UCSD-AML1 (cell line): ENCODE measurements around the gene CACHD1.

ENCODE experiments used
- DNase-seq: peaks from one replicate; lab custom pipeline; 2025; ENCODE audit not compliant: unreplicated experiment; lab: John Stamatoyannopoulos, UW

CACHD1 gene

DNA sequence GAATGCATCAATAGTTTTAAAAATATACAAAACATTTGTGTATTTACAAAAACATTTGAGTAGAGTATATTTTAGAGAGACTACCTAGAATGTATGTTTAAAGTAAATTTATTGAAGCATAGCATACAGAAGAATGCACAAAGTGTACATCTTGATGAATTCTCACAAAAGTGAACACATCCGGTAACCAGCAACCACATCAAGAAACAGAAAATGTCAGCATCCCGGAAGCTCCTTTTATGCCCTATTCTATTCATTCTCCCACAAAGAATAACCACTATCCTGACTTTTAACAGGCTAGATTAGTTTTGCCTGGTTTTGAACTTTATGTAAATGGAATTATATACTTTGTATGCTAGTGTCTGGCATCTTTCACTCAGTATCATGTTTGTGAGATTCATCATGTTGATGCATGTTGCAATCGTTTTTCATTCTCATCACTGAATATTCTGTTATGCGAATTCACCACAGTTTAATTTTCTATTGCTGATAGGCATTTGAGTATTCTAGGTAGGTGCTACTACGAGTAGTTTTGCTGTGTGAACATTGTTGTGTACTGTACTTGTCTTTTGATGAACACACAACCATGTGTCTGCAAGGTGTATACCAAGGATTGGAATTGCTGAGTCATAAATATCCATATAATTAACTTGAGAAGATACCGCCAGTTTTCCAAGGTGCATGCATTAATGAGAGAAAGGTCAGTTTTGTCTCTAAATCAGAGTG lies 75.4 kb downstream of the CACHD1 start:
- DNase-seq = no peak

GRCh38 chr1:64546013-64546412 lies 76.1 kb downstream of the CACHD1 start:
- DNase-seq = no peak

DNA sequence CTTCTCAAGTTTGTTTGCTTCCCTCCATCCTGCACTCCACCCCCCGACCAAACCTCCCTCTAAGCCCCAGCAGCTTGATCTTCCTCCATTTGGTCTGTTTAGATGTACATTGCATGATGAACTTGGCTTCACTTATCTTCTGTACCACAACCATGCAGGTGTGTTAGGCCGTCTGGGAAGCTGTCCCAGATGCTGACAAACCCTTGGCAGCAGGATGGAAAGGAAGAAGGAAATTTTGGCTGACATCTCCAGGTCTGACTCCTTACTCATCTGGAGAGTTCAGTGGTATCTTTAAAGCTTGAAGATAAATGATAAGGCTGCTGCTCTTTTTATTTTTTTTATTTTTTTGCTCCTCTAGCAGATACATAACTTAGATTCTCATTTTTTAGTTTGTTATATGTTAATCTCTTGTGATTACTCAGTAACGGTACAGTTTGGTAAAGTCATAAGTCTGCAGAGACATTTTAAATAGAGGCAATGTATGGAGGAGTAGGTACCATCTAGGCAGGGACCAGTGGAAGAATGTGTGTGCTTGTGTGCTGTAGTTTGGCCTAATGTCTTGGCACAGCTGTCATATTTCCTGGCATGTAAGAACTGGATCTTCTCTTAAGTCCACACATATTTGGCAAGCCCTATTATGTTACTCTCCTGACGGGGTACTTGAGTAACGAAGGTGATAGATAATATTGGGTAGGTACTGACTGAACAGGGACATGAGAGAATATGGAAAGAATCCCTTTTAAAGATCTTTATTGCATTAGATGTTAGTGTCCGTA lies 79.7 kb downstream of the CACHD1 start:
- DNase-seq = no peak

- no peak for DNase-seq
Observed at GRCh38 chr1:64550510-64550909, 80.6 kb downstream of the CACHD1 start.

- DNase-seq = no peak
Observed at GRCh38 chr1:64550946-64551605, 81.1 kb downstream of the CACHD1 start.

DNA sequence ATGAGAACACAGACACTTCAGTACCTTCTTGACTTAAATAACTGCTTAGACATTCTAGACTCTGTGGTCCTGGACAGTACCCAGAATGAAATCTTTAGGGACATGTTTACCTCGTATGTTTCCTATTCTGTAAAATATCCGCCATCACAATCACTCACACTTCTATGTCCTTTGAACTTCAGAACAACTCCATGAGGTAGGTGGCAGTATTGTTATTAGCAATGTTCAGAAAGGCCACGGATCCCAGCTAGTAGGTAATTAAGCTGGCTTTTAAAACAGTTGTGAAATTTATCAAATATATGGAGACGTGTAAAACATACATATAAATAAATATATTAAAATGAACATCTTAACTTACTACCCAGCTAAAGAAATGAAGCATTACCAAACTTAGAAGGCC lies 83.4 kb downstream of the CACHD1 start:
- DNase-seq = no peak

GRCh38 chr1:64555947-64556346 lies 86.0 kb downstream of the CACHD1 start:
- no peak for DNase-seq

DNA sequence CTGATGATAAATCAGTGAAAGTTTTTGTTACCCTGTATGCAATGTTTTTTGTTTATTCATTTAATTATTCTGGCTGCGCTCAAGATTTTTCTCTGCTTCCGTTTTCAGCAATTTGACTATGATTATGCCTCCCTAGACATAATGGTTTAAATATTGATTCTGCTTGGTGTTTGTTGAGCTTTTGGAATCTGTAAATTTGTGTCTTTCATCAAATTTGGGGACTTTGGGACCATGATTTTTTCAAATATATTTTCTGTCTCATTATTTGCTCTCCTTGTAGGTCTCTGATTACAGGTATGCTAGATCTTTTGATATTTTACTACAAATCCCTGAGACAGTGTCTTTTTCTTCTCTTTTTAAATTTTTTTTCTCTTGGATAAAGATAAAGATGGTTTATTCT lies 92.1 kb downstream of the CACHD1 start:
- no peak for DNase-seq

DNA sequence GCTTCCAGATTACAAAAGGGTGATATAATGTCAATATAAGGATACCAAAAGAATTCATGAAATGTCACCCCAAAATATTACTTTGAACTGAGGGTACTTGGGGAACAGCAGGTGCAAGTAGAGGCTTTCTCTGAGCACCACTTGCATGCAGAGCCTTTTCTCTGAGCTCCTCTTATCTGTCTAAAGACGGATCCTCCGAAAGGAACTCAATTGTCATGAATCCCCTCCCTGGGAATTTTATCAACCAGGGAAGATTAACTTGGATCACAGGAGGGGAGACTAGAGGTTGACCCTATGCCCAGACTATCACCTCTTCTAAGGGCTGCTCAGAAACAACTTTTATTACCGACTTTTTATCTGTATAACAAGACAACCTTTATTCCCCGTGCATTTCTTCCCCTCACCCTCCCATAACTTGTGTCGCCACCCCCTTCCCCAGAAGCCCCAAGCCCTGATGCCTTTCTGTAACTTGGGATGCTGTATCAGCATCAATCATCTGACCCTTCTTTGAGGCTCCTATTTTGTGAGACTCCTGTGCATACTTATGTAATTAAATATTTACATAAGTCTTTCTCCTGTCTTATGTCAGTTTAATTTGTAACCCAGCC lies 94.1 kb downstream of the CACHD1 start:
- no peak for DNase-seq

GRCh38 chr1:64564891-64565290 lies 95.0 kb downstream of the CACHD1 start:
- no peak for DNase-seq

DNA sequence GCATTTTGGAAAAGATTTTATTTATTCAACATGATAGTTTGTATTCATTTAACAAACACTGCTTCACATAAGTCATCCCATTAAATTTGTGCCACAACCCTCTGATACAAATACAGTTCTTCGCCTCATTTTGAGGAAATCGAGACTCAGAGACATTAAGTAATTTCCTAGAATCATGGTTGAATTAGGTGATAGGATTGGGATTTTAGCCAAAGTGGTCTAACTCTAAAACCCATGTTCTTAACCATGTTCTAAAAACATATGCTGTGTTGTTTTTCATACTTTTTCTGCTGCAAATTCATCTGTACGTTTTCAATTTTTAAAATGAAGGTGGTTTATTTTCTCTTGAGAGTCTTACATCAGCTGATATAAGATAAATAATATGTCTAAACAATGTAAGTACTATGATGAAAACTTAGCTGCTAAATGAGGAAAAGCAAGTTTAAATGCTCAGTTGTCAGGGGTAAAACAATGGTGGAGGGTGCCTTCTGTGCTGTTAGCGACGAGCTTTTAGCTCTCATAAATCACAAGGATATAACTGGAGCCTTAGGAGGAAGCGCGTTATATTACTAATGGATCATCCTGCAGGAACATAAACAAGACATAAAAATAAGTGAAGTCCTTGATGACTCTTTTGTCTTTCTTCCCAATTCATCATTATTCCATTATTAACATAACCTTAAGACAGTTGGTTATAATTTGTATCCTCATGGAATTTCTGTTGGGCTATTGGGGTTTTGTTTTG lies 97.7 kb downstream of the CACHD1 start:
- no peak for DNase-seq

DNA sequence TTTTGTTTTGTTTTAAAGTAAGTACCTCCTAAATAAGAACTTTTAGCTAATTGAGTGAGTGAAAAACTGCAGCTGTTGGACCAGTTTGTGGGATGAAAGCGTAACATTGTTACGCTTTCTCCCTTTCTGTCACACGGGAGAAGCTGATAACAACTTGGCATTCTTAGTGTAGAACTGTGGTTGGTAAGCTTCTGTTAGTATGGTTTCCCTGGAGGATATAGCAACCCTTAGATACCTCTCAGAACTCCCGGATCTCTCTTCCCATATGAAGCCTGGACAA lies 98.2 kb downstream of the CACHD1 start:
- DNase-seq = no peak

GRCh38 chr1:64569411-64569810 lies 99.5 kb downstream of the CACHD1 start:
- peak; percentile 9 for DNase-seq

DNA sequence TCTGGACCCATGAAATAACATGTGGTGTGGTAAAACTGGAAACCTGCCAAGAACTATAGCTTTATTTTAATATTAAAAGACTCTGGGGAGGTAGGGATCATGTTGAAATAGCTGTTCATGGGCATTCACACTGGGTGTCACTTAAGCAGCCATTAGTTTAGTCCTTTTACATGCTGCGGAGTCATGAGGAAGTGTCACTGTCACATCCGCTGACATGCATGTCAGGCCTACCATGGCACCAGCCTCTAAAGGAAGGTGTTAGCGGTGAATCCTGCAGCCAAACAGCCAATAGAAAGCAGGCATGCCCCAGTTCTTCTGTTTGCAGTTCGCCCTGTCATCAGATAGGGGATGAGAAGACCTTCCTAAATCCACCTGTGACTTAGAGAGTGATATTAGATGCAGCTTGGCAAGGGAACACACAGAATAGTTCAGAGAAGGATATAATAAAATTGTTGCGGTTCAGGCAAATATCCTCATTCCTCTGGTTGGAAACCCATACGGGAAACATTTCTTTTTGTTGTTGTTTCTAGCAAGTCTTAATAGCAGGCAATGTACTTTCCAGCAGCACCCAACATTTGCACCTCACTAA lies 100.4 kb downstream of the CACHD1 start:
- DNase-seq = no peak

DNA sequence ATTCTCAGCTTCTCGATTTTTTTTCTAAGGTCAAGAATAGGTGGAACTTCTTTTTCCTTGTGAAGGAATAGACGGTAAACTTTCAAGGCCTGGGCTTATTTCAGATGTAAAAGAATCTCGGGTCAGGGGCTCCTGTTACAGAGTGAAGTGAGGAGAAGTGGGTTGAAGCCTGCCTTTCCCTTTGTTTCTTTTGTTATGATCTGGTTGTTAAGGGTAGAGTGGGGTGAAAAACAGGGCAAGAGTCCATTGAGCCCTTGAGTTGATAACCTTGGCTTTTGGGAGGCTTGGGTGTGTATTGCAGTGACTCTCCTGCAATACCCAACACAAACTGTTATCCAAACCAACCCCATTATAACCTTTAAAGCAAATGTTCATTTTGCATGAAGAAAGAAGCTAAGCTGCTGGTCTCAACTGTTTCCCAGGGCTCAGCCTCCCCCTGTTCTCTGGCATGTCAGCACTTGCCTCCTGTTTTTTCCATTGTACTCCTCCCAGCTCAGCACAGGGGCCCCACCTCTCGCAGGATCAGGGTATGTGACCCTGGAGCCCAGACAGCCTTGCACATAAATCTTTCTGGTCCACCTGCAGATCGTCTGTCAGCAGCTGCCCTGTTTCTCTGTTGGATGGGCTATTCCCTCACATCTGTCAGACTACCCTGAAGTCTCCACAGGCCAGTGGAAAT lies 102.4 kb downstream of the CACHD1 start:
- no peak for DNase-seq

DNA sequence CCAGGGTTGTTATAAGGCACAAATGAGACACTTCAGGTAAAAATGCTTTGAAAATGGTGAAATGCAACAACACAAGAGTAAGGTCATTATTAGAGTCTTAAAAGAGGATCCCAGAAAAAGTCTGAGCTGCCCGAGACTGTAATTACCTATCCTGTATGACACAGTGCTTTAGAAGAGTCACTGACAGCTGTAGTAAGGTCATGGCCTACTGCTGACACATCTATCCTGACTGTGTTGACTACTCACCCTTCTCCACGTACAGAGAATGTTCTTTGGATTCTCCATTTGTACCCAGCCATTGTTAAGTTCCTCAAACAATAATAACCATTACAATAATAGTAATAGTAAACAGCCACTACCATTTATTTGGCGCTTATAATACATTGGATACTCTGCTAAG lies 104.4 kb downstream of the CACHD1 start:
- DNase-seq = no peak

DNA sequence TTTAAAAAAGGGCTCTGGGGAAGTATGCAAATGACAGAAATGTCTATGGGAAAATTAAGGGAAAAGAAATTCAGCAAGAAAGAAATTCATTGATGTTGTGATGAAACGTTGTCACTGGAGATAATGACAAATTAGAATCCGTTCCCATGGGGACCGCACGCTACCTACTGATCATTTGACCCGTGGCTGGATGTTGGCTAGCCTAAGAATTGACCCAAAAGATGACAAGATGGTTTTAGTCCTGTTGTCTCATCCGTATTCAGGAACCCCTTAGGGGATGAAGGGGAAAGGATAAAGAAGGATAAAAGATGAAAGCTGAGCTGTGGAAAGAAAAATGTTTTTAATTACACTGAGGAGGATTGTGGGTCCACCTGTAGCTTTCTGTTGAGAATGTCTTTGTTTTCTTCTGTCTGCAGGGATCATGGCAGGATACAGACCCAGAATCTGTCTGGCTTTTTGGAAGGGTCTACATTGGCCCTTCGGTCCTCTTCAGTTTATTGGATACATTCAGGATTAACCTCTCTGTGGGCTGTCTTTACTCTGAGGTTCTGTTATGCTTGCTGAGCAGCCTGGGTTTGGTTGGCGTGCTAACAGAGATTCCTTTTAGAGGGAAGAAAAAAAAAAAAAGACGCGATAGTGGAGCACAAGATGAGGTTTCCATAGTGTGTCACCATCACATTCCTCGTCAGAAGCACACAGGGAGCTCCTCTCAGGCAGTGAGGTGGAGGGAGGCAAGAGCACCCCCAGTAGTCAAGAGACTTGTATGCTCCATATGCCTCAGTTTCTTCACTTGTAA lies 106.2 kb downstream of the CACHD1 start:
- no peak for DNase-seq

- DNase-seq = no peak
Observed at GRCh38 chr1:64578270-64578973, 108.5 kb downstream of the CACHD1 start.

DNA sequence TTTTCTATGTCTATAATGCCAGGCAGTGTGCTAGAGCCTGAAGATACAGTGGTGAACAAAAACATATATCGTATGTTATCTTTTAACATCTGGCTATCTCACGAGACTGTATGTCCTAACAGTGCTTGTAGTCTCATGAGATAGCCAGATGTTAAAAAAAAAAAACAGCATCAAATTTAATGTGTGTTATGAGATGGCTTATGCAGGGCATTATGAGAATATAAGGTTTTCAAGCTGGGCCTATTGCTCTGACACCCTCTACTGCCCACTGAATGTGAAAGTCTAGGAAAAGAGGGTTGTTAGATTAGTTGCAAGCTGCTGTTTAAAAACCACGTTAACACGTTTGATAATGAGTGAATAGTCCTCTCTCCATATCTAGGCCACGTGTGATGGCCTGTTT lies 109.8 kb downstream of the CACHD1 start:
- no peak for DNase-seq
